T-cell (primary cell): ENCODE measurements around the gene LRRC25. TPM values are rescaled to one million over a fixed set of nuclear protein-coding genes. Genes with fewer than 3 reads are reported as not detected.
"Not testable (repeated sequence)": the region's sequence is repeated elsewhere in the genome, so short reads cannot be mapped to it uniquely, and the experiment has no call there.

Experiments used
- ATAC-seq, 4 experiments: fragments of 200-7000 bp in 3 of 4; fragments of 150-1000 bp in 1 of 4; cut with Tn5 transposase; replicated peaks in 1 of 4; 1 replicate in 3 of 4; 2 replicates in 1 of 4; pipeline ENCODE4 v1.10.0; 2021; ENCODE audit warnings: moderate library complexity in 3 of 4, mild to moderate bottlenecking in 2 of 4, moderate number of reproducible peaks in 1 of 4
- CTCF ChIA-PET, 2 donors: fragments of 300-600 bp; sonication (Branson Sonifier 250); formaldehyde crosslinking; loops; one replicate each; lab custom pipeline; 2022; ENCODE audit warnings: antibody characterized with exemption in 2 of 2; lab: Charles Lee
- POLR2A ChIA-PET, 2 donors: fragments of 300-600 bp; sonication (Branson Sonifier 250); formaldehyde crosslinking; loops; one replicate each; lab custom pipeline; 2022; ENCODE audit warnings: antibody characterized with exemption in 2 of 2; lab: Charles Lee
- DNase-seq, 35 experiments: peaks; one replicate each; pipeline versions ENCODE4 v3.0.0 to v3.0.0-alpha.2; 2013 to 2023
- H3K27ac ChIP-seq: one replicate; pipeline ENCODE4 v1.5.1; 2013; ENCODE audit warnings: low read length
- H3K27me3 ChIP-seq, 2 experiments: replicated peaks in 1 of 2; 1 replicate in 1 of 2; 2 replicates in 1 of 2; pipeline versions ENCODE4 v1.6.1 to v1.7.0; 2013; ENCODE audit warnings: low read length in 1 of 2, mixed read lengths in 1 of 2; ENCODE audit not compliant: control insufficient read depth in 2 of 2, insufficient read depth in 2 of 2; ENCODE audit errors: extremely low read depth in 1 of 2
- H3K36me3 ChIP-seq, 2 donors: 1 replicate in 1 of 2; 2 replicates in 1 of 2; pipeline versions ENCODE4 v1.6.1 to v1.7.0; 2013; ENCODE audit warnings: low read length in 1 of 2; ENCODE audit not compliant: control insufficient read depth in 2 of 2, insufficient read depth in 1 of 2; ENCODE audit errors: extremely low read depth in 1 of 2
- H3K4me1 ChIP-seq, 2 experiments: 1 replicate in 1 of 2; 2 replicates in 1 of 2; pipeline versions ENCODE4 v1.6.1 to v1.7.0; 2013; ENCODE audit warnings: low read length in 2 of 2, mixed read lengths in 1 of 2; ENCODE audit not compliant: insufficient read depth in 2 of 2, control insufficient read depth in 1 of 2; ENCODE audit errors: extremely low read depth in 1 of 2
- H3K4me3 ChIP-seq, 2 donors: 1 replicate in 1 of 2; 2 replicates in 1 of 2; pipeline versions ENCODE4 v1.5.1 to v1.7.0; 2013; ENCODE audit warnings: mild to moderate bottlenecking in 2 of 2, low read length in 1 of 2, moderate library complexity in 1 of 2; ENCODE audit not compliant: control insufficient read depth in 1 of 2; ENCODE audit errors: extremely low read depth in 1 of 2
- H3K9me3 ChIP-seq: 2 replicates; pipeline ENCODE4 v1.7.0; 2013
- H3K27ac Mint-ChIP-seq, 2 donors: one replicate each; pipeline ENCODE4 v1.8.0; 2020 to 2021; ENCODE audit warnings: mild to moderate bottlenecking in 2 of 2, mixed read lengths in 2 of 2
- H3K27me3 Mint-ChIP-seq, 2 donors: one replicate each; pipeline ENCODE4 v1.8.0; 2021 to 2022; ENCODE audit warnings: mixed read lengths in 2 of 2
- H3K36me3 Mint-ChIP-seq: one replicate; pipeline ENCODE4 v1.8.0; 2021; ENCODE audit warnings: mixed read lengths
- H3K4me1 Mint-ChIP-seq, 3 donors: one replicate each; pipeline ENCODE4 v1.8.0; 2020 to 2022; ENCODE audit warnings: mixed read lengths in 3 of 3, mild to moderate bottlenecking in 1 of 3
- H3K4me3 Mint-ChIP-seq, 3 donors: one replicate each; pipeline ENCODE4 v1.8.0; 2020 to 2022; ENCODE audit warnings: mild to moderate bottlenecking in 3 of 3, mixed read lengths in 3 of 3, moderate library complexity in 3 of 3
- H3K9me3 Mint-ChIP-seq, 3 donors: one replicate each; pipeline ENCODE4 v1.8.0; 2020 to 2022; ENCODE audit warnings: mixed read lengths in 3 of 3
- WGBS: methylation state at CpG from one replicate; pipeline ENCODE4 v1.1.5; 2013; ENCODE audit warnings: missing lambda C conversion rate; ENCODE audit not compliant: insufficient coverage; 5-methylcytosine and 5-hydroxymethylcytosine counted together
- total RNA-seq, 35 experiments: library from RNA in 6 of 35; stranded (reverse) in 6 of 35; fragments of 120-200 nt in 1 of 35; gene quantifications; one replicate each; pipeline versions ENCODE4 v1.2.1 to v1.2.4 and lab custom pipeline; 2013 to 2026

Gene LRRC25
- total RNA-seq, 5 donors from 2014 or later (not counting 1 experiment from before 2014, with no cell fraction given) = 0.16 to 0.33 (median 0.30) TPM; not detected in 2

DNA sequence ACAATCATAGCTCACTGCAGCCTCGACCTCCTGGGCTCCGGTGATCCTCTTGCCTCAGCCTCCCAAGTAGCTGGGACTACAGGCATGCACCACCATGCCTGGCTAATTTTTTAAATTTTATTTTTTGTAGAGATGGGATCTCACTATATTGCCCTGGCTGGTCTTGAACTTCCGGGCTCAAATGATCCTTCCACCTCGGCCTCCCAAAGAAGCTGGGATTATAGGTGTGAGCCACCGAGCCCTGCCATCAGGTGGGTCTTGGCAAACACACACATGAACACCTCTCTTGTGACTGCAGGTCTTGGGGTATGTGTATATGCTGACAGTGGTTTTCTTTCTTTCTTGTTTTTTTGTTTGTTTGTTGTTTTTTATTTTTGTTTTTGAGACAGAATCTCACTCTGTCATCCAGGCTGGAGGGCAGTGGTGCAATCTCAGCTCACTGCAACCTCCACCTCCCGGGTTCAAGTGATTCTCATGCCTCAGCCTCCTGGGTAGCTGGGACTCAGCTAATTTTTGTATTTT is 48.5 kb downstream of the LRRC25 start:
- H3K9me3 ChIP-seq, DNase-seq, H3K27ac Mint-ChIP-seq, H3K27me3 ChIP-seq, H3K27me3 Mint-ChIP-seq, H3K4me3 ChIP-seq, H3K4me3 Mint-ChIP-seq, H3K9me3 Mint-ChIP-seq, POLR2A ChIA-PET, H3K4me1 ChIP-seq, H3K27ac ChIP-seq, ATAC-seq: not testable (repeated sequence)
- peaks cover 6 to 16% of the 10 kb centered on the region in 2 donors for H3K36me3 ChIP-seq
- CTCF ChIA-PET = interaction anchor here in 1 of 2 donors (0.7 kb wide), 1 partner anchor 138 kb away, joined by 3 read pairs; no protein-coding TSS in a partner anchor
- WGBS = no CpG with 5 or more reads among the region's 6 CpGs
- Mint-ChIP-seq H3K36me3 (peaks cover 30% of the 10 kb centered on the region), H3K4me1 (peaks cover 5 to 16% (median 13%) of the 10 kb centered on the region in 3 donors)

- CTCF ChIA-PET = interaction anchor here in 1 of 2 donors (0.7 kb wide), 1 partner anchor 109 kb away, joined by 3 read pairs; no protein-coding TSS in a partner anchor
- POLR2A ChIA-PET = no interaction called here
- H3K36me3 ChIP-seq = peaks cover 6 to 18% of the 10 kb centered on the region in 2 donors
- no peaks in the 10 kb centered on the region for H3K9me3 ChIP-seq
- DNase-seq (no peak), ATAC-seq (no peak)
- no peak overlapping the region for H3K4me3 Mint-ChIP-seq
- peaks cover 5 to 16% (median 9%) of the 10 kb centered on the region in 3 donors for H3K4me1 Mint-ChIP-seq
- no peaks in the 10 kb centered on the region for H3K27me3 ChIP-seq
- H3K9me3 Mint-ChIP-seq = no peaks in the 10 kb centered on the region
- no peak overlapping the region for H3K27ac ChIP-seq
- H3K4me1 ChIP-seq = no peaks in the 10 kb centered on the region
- H3K27ac Mint-ChIP-seq = peak overlapping the region in 1 of 2 donors; percentile 6
- peaks cover 25% of the 10 kb centered on the region for H3K36me3 Mint-ChIP-seq
- WGBS = 95% methylated on average over 14 of the region's 17 CpGs
- H3K4me3 ChIP-seq = no peak overlapping the region
- H3K27me3 Mint-ChIP-seq = no peaks in the 10 kb centered on the region
Observed at GRCh38 chr19:18348171-18348570, 49.3 kb downstream of the LRRC25 start.

DNA sequence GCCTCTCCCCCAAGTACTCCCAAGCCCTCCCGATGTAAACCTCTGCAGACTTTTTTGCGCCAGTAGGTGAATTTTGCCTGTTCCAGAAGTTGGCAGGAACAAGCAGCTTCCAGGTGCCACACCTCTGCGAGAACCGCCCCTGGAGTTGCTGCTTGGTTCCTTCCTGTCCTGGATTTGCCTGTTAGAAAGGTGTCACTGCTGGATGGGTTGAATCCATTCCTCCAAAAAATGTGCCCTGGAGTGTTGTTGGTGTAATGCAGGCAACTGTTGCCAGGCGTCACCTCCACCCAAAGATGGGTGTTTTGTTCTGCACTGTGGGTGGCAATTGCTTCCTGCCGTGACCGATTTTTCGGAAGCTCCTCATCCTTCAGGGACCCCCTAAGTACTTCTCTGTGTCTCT is 51.3 kb downstream of the LRRC25 start:
- ChIA-PET POLR2A (no interaction called here), CTCF (interaction anchor here in 1 of 2 donors (0.6 kb wide), 1 partner anchor 18 kb away, joined by 3 read pairs; no protein-coding TSS in a partner anchor)
- DNase-seq (no peak), ATAC-seq (no peak)
- H3K27me3 ChIP-seq = no peaks in the 10 kb centered on the region
- H3K27me3 Mint-ChIP-seq = no peaks in the 10 kb centered on the region
- peaks cover 0 to 7% of the 10 kb centered on the region in 2 experiments for H3K4me1 ChIP-seq
- H3K36me3 Mint-ChIP-seq = peaks cover 25% of the 10 kb centered on the region
- no peak overlapping the region for H3K4me3 Mint-ChIP-seq
- H3K9me3 Mint-ChIP-seq = no peaks in the 10 kb centered on the region
- 100% methylated on average over 2 of the region's 8 CpGs for WGBS
- H3K9me3 ChIP-seq = no peaks in the 10 kb centered on the region
- H3K27ac ChIP-seq = no peak overlapping the region
- peak overlapping the region in 1 of 2 donors; percentile 6 for H3K27ac Mint-ChIP-seq
- peaks cover 18 to 27% (median 20%) of the 10 kb centered on the region in 3 donors for H3K4me1 Mint-ChIP-seq
- peaks cover 6 to 21% of the 10 kb centered on the region in 2 donors for H3K36me3 ChIP-seq
- no peak overlapping the region for H3K4me3 ChIP-seq

- Histone ChIP-seq H3K27me3 (no peaks in the 10 kb centered on the region), H3K36me3 (peaks cover 6 to 17% of the 10 kb centered on the region in 2 donors), H3K9me3 (no peaks in the 10 kb centered on the region), H3K4me1 (peaks cover 0 to 12% of the 10 kb centered on the region in 2 experiments), H3K27ac (no peak overlapping the region), H3K4me3 (no peak overlapping the region)
- peaks cover 18 to 28% (median 20%) of the 10 kb centered on the region in 3 donors for H3K4me1 Mint-ChIP-seq
- CTCF ChIA-PET = interaction anchor here in 1 of 2 donors (0.6 kb wide), 1 partner anchor 17 kb away, joined by 3 read pairs; no protein-coding TSS in a partner anchor
- H3K4me3 Mint-ChIP-seq = no peak overlapping the region
- POLR2A ChIA-PET = interaction anchor here in 1 of 2 donors (0.6 kb wide), 1 partner anchor 154 kb away, joined by 4 read pairs; no protein-coding TSS in a partner anchor
- no peaks in the 10 kb centered on the region for H3K9me3 Mint-ChIP-seq
- DNase-seq = no peak
- no peak overlapping the region for H3K27ac Mint-ChIP-seq
- 100% methylated on average over 1 of the region's 6 CpGs for WGBS
- H3K27me3 Mint-ChIP-seq = no peaks in the 10 kb centered on the region
- H3K36me3 Mint-ChIP-seq = peaks cover 21% of the 10 kb centered on the region
- ATAC-seq = no peak
Observed at GRCh38 chr19:18345296-18345695, 52.1 kb downstream of the LRRC25 start.

DNA sequence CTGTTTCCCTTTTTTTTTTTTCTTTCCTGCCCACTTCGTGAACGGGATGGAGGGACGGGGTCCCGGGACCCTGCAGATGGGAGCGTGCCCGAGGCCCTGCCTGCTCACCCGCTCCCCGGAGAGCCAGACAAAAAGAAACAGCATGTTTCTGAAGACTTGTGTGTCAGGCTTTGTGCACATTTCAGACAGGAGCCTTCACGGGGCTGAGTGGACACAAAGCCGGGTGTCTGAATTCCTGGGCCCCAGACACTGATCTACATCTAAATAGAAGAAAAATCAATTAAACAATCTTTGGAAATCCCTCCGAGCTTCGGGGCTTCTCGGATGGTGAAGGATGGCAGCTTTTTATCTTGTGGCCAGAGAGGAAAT is 52.9 kb downstream of the LRRC25 start:
- Histone ChIP-seq H3K27ac (no peak overlapping the region), H3K4me1 (peaks cover 0 to 19% of the 10 kb centered on the region in 2 experiments), H3K4me3 (no peak overlapping the region), H3K36me3 (peaks cover 6 to 17% of the 10 kb centered on the region in 2 donors), H3K9me3 (no peaks in the 10 kb centered on the region), H3K27me3 (no peaks in the 10 kb centered on the region)
- peaks cover 19% of the 10 kb centered on the region for H3K36me3 Mint-ChIP-seq
- DNase-seq = no peak
- POLR2A ChIA-PET = no interaction called here
- H3K4me3 Mint-ChIP-seq = no peak overlapping the region
- H3K27me3 Mint-ChIP-seq = no peaks in the 10 kb centered on the region
- 100% methylated on average over 4 of the region's 13 CpGs for WGBS
- no peak for ATAC-seq
- CTCF ChIA-PET = no interaction called here
- H3K9me3 Mint-ChIP-seq = no peaks in the 10 kb centered on the region
- H3K27ac Mint-ChIP-seq = no peak overlapping the region
- peaks cover 22 to 35% (median 23%) of the 10 kb centered on the region in 3 donors for H3K4me1 Mint-ChIP-seq

DNA sequence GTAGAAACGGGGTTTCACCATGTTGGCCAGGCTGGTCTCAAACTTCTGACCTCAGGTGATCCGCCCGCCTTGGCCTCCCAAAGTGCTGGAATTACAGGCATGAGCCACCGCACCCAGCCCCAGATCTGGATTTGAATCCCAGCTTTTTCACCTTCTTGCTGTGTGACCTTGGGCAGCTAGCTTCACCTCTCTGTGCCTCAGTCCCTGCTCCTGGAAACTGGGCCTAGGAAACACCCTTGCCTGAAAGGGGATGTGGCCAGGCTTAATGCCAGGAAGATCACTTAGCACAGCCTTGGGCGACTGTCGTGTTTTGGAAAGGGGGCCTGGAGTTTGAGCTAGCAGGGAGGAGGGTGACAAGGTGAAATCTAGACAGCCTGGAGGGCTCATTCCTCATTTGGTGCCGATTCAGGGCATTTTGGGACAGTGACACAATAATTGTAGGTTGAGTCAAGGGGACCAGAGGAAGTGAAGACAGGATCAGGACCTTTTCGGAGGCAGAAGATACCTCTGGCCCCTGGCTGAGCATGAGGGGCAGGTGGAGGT is 55.3 kb downstream of the LRRC25 start:
- Histone ChIP-seq H3K4me3 (no peak overlapping the region), H3K9me3 (no peaks in the 10 kb centered on the region), H3K4me1 (peaks cover 0 to 19% of the 10 kb centered on the region in 2 experiments), H3K36me3 (peaks cover 6 to 17% of the 10 kb centered on the region in 2 donors), H3K27me3 (no peaks in the 10 kb centered on the region), H3K27ac (no peak overlapping the region)
- ATAC-seq (no peak), DNase-seq (no peak)
- H3K9me3 Mint-ChIP-seq = no peaks in the 10 kb centered on the region
- 86% methylated on average over 5 of the region's 8 CpGs for WGBS
- H3K4me3 Mint-ChIP-seq = peak overlapping the region; percentile 47 to 87 (median 77)
- H3K36me3 Mint-ChIP-seq = peaks cover 8% of the 10 kb centered on the region
- peaks cover 16 to 33% (median 26%) of the 10 kb centered on the region in 3 donors for H3K4me1 Mint-ChIP-seq
- CTCF ChIA-PET = interaction anchor here in 1 of 2 donors (1.0 kb wide), 1 partner anchor 13 kb away, joined by 5 read pairs; no protein-coding TSS in a partner anchor
- POLR2A ChIA-PET = no interaction called here
- H3K27me3 Mint-ChIP-seq = no peaks in the 10 kb centered on the region
- H3K27ac Mint-ChIP-seq = peak overlapping the region in 1 of 2 donors; percentile 19
